Measurements from ENCODE around the gene PYGM.
A peak's percentile ranks its signal among the peaks of the same experiment; 100 is the strongest.

The PYGM gene

DNA sequence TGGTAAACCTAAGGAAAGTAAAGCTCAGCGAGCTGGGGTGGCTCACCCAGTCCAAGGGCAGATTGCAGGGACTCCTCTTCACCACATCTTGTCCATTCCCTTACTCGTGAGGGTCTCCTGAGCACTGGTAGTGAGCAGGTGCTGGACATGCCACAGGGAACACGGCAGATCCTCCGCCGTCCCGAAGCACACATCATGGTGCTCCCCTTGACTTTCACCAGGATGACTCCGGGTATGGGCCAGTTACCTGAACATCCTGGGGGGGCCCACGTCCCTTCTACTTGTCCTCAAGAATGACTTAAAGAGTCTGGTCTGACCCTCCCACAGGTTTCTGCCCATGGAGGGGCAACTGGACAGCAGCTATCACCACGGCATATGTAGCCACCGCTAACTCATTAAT, 26.5 kb upstream of the PYGM start:
- no peak for FAIRE-seq
- TF ChIP-seq POLR2A (IDR thresholded peaks at IDR 0.05; ENCODE audit: low read depth, low read length) = no peak
- no peak for DNase-seq (ENCODE audit: insufficient read length, low spot score)

DNA sequence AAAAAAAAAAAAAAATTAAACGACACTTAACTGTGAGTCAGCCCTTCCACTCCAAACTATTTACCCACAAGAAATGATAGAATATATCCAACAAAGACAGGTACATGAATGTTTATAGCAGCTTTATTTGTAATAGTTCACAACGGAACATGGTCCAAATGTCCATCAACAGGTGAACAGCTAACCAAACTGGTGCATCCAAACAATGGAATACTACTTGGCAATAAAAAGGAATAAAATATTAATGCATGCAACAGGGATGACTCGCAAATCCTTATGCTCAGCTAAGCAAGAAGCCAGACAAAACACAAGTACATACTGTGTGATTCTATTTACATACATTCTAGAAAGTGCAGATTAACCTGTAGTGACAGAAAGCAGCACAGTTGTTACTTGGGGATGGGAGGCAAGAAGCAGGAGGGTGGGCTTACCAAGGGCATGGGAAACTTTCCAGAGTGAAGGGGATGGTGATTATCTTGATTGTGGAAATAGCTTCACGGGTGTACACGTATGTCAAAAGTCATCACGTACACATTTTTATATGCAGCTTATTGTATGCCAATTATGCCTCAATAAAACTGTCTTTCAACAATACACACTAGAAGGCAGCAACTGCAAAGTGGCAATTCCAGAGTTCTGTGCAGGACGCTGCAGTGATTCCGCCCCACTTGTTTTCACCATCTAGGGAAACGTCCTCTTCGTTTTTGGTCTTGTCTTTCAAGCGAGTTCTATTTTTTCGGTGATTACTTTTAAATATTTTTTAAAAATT, 25.2 kb upstream of the PYGM start:
- DNase-seq (ENCODE audit: insufficient read length, low spot score) (no peak), FAIRE-seq (no peak)
- no peak for TF ChIP-seq POLR2A (IDR thresholded peaks at IDR 0.05; ENCODE audit: low read depth, low read length)

DNA sequence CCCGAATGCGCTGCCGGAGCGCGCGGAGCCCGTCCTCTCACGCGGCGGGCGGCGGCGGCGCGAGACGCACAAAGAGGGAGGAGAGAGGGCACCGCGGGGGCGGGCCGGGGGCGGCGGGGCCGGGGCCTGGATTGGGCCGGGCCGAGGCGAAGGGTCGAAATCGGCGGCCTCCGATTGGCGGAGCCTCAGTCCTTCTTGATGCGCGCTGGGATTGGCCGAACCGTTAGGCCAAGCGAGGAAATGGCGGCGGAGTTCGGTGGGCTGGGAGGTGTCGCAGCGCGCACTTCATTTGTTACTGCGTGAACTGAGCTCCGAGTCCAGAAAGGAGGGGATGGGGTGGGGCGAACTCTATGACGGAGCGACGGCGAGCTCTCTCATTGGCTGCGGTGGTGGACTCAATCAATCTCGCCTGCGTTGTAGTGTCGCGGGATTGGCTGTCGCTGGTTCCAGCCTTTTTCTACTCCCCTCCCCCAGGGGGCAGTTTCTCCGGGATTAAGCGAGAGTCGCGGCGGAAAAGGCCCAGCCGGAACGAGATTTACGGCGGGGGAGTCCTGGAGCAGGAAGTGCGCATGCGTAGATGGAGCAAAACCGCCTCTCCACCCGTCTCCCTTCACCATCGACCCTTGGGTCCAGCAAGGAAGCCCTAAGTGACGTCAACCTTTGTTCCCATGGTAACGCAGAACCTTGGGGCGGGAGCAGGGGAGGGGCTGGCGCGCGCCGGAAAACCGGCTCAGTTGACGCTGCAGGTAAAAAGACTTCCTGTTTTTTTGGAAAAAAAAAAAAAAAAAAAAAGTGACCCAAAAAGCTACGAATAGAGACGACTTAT, 18.9 kb upstream of the PYGM start, which contains the start of gene SF1:
Gene SF1, minus strand, starts transcription at position 70 of the 826 bp plus-strand sequence. CDS start 150 bp downstream, outside the sequence.
- peak; percentile 82 for FAIRE-seq
- TF ChIP-seq POLR2A (IDR thresholded peaks at IDR 0.05; ENCODE audit: low read depth, low read length) = peak; percentile 89
- DNase-seq (ENCODE audit: insufficient read length, low spot score) = peak; percentile 97

DNA sequence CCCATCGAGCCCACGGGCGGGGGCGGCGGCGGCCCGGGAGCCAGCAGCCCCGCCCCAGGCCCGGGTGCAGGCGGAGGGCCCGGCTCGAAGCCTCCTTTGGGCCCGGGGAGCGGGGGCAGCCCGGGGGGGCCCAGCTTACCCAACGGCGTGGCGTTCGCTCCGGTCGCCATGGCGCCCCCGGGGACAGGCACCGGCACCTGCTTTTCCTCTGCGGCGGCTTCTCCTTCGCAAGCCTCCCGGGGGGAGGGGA, 18.4 kb upstream of the PYGM start:
- DNase-seq (ENCODE audit: insufficient read length, low spot score) (no peak), FAIRE-seq (no peak)
- TF ChIP-seq POLR2A (IDR thresholded peaks at IDR 0.05; ENCODE audit: low read depth, low read length) = no peak

DNA sequence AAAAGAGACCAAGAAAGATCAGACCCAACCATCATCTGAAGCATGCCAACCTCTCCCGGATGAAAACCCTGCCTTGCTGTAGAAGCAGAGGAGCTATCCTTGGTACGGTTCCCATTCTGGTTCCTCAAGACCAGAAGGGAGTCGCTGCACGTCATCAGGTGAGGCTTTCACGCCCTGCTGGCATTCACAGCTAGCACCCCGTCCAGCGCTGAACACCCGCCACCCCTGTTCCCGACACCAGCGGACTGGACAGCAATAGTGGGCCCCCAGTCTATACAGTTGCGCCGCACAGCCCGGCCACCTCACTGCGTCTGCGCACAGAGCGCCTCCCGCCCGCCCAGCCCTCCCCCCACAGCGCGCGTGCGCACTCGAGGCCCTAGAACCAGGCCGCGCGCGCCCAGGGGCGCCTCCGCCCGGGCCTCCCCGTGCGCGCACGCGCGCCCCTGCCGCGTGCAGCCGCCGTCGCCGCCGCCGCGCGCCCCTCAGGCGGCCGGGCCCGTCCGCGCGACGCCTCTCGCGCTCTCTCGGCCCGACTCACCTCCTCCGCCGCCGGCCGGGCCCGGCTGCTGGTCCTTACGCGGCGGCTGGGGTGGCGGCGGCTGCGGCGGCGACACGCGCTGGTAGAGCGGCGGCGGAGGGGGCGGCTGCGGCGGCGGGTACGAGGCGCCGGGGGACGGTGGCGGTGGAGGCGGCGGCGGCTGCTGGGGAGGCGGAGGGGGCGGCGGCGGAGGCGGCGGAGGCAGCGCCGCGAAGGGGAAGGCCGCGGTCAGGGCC, 17.9 kb upstream of the PYGM start:
- DNase-seq (ENCODE audit: insufficient read length, low spot score) (peak; percentile 88), FAIRE-seq (no peak)
- TF ChIP-seq POLR2A (IDR thresholded peaks at IDR 0.05; ENCODE audit: low read depth, low read length) = peak; percentile 51

DNA sequence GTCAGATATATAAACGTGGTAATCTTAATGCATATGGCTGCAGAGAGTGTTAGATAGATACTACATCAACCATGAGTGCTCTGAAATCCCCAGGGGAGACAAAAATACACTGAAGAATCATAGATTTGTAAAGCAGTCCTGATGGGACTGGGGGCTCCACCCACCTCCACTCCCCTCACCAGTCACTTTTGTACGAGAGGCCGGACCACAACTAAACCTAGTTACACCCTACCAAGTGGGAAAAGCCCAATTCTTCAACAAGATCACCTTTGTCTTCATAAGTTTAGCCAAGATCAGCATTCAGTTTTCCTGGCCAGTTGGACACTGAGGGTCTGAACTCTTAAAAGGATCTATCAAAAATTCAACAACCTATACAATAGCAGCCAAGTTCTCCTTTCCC, 17.1 kb upstream of the PYGM start:
- FAIRE-seq (no peak), DNase-seq (ENCODE audit: insufficient read length, low spot score) (no peak)
- no peak for TF ChIP-seq POLR2A (IDR thresholded peaks at IDR 0.05; ENCODE audit: low read depth, low read length)

DNA sequence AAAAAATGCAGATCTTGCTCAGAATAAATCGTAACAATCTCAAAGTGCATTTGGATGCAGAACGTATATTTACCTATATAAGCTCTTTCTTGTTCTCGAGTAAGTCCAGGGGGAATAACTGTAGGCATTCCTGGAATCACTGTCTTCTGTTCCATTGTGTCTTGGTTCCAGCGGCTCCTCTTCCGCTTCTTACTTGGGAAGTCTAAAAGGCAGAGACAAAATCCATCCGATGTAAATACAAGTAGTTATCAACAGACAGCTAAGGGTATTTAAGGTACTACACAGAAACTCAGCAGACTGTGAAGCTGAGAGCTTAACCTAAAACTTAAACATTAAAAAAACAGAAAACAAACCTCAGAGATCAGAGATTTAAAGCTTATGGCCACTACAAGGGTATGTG, 16.7 kb upstream of the PYGM start:
- no peak for TF ChIP-seq POLR2A (IDR thresholded peaks at IDR 0.05; ENCODE audit: low read depth, low read length)
- DNase-seq (ENCODE audit: insufficient read length, low spot score) = no peak
- FAIRE-seq = no peak

DNA sequence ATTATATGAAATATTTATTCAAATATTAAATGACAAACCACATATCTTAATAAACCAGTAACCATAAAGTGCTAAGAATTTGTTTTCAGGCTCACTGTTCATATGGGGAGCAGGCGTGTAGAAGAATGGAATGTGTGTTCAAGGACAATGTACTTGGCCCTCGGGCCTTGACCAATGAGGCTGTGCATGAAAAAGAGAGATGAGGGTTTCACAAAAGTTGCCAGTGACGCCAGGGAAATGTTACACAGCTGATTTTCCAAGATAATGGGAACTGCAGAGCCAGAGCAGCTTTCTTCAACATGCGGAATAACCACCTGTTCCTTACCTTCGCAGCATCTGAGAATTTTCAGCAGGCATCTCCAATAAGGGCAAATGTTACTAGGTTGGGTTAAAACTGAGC, 14.4 kb upstream of the PYGM start:
- FAIRE-seq (no peak), DNase-seq (ENCODE audit: insufficient read length, low spot score) (no peak)
- TF ChIP-seq POLR2A (IDR thresholded peaks at IDR 0.05; ENCODE audit: low read depth, low read length) = no peak

DNA sequence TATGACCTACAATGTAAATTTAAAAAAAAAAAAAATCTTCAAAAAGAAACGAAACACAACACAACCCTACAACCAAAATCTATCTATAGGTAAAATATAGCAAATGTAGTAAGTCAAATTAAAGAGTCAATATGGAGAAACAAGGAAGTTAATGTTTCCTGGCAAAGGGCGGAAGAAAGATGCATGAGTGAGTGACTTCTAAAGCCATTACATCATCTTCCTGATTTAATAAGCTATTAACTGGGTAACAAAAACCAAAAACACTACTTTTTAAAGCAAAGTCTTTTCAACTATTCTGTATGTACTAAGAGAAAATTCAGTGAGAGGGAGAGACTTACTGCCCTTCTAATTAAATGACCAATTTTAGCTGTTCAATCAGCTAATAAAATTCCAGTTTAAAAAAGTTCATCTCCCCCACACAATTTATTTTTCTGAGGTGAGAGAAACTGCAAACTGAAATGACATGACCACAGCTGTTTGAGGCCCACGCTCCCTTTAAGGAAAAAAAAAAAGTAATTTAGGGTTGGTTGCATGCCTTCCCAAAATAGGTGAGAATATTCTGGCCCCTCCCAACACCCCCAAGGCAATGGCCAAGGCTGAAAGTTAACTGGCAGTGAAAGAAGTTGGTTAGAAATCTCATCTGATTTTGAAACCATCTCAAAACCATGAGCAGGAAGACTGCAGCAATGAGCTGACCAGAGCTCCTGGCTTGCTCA, 12.7 kb upstream of the PYGM start:
- FAIRE-seq (no peak), DNase-seq (ENCODE audit: insufficient read length, low spot score) (no peak)
- TF ChIP-seq POLR2A (IDR thresholded peaks at IDR 0.05; ENCODE audit: low read depth, low read length) = no peak

DNA sequence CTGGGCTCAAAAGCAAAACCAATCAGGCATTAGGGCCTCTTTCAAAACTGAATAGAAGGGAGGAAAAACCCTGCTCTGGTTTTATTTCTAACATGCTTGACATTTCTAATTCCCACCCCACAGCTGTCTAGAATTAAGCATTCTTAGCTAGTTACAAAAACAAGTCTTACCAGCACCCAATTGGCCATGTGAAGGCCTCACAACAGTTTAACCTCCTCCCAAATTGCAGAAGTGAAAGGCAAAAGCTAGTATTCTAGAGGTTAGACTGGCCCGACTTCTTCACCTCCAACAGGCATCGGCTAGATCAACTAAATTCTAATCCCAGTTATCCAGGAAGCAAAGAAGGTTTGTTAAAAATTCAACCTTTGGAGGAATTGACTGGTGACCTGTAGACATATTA, 12.1 kb upstream of the PYGM start:
- TF ChIP-seq POLR2A (IDR thresholded peaks at IDR 0.05; ENCODE audit: low read depth, low read length) = no peak
- FAIRE-seq (no peak), DNase-seq (ENCODE audit: insufficient read length, low spot score) (no peak)

DNA sequence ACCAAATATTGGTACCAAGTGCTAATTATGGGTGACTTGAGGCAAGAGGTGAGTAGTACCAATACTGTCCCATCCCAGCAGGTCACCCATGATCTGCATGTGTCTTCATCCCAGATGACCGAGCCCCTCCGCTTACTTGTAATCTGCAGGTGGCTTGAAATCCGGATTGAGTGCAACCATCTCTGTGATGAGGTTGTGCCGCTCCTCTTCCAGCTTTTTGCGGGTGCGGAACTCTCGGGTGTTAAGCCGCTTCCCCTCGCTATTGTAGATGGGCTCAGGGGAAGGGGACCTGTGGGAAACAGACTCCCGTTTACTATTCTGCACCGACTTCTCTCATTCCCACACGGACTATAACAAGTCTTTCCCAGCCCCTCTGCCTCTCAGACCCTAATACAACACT, 10.3 kb upstream of the PYGM start:
- no peak for FAIRE-seq
- DNase-seq (ENCODE audit: insufficient read length, low spot score) = no peak

DNA sequence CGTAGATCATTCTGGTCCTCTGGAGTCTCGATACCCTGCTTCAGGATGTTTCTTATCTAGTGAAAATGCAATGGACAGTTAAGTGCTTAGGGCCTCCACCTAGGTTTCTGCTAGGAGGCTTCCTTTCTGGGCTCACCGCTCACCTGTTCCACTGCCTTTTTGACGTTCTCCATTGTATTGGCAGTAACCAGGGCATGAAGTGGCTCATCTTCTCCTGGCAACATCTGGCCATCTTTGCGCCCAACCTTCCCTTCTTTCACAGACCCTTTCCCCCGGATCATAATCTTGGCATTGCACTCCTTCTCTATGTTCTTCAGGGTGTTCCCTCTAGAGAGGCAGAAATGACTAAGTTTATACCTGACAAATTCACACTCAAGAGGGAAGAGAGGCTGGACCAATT, 9.5 kb upstream of the PYGM start:
- DNase-seq (ENCODE audit: insufficient read length, low spot score) = no peak
- TF ChIP-seq POLR2A (IDR thresholded peaks at IDR 0.05; ENCODE audit: low read depth, low read length) = no peak
- no peak for FAIRE-seq

More for the DNA sequence above, 10.3 kb upstream of the PYGM start:
- no peak for TF ChIP-seq POLR2A (IDR thresholded peaks at IDR 0.05; ENCODE audit: low read depth, low read length)

DNA sequence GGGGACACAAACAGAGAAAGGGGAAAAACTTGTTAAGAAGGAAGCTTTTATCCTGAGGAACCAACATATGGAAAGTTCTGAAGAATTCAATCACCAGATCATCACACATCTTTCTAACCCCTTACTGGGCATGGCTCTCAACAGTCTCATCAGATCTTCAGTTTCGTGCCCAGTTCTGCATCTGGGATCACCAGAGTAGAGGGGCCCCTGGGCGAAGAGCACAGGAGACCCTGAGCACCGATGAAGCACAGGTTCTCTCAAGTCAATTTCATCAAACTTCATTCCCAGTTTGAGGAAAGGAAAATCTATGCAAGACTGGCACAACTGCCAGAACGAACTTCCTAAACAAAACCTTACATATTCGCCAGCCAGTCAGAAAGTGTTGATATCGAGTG, 8.5 kb upstream of the PYGM start:
- FAIRE-seq (no peak), DNase-seq (ENCODE audit: insufficient read length, low spot score) (no peak)
- TF ChIP-seq POLR2A (IDR thresholded peaks at IDR 0.05; ENCODE audit: low read depth, low read length) = no peak
